ENCODE measurements around the gene LCN15.
"Not testable (repeated sequence)": the region's sequence is repeated elsewhere in the genome, so short reads cannot be mapped to it uniquely, and the experiment has no call there.

LCN15 gene

DNA sequence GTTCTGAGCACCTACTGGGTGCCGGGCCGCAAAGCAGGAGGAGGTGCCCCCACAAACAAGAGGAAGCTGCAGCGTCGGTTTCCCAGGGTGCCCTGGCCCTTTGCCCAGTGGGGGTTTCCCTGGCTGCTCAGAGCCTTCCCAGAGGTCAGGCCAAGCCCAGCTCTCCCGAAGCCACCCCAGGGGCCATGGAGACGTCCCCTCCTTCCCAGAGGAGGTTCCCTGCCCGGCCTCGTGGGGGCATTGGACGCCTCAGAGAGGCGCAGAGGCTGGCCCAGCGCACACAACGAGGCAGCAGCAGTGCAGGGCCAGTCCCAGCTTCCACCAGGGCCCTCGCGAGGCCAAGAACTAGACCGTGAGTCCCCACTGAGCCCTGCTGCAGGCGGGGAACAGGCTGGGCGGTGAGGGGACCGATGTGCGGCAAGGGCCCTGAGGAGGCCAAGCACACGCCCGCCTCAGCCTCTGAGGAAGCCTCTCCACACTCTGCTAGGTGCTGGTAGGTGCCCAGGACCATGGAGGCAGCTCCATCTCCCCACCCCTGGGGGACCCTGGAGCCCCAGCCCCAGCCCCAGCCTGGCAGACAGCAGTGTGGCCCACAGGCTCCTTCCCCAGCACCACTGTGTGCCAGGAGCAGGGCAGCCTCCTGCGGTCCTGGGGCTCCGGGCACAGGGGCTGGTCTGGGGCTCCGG, 45.0 kb downstream of the LCN15 start:
- no peak for DNase-seq

GRCh38 chr9:136718345-136719194, 45.7 kb downstream of the LCN15 start:
- DNase-seq, result no peak

- DNase-seq, result no peak
These were observed 46.9 kb downstream of the LCN15 start for GRCh38 chr9:136717399-136717798.

GRCh38 chr9:136714893-136715274, 49.4 kb downstream of the LCN15 start:
- DNase-seq, result no peak

- no peak for DNase-seq
These were observed 50.0 kb downstream of the LCN15 start for GRCh38 chr9:136714096-136714892.

GRCh38 chr9:136713550-136713949, 50.8 kb downstream of the LCN15 start:
- DNase-seq, result no peak

DNA sequence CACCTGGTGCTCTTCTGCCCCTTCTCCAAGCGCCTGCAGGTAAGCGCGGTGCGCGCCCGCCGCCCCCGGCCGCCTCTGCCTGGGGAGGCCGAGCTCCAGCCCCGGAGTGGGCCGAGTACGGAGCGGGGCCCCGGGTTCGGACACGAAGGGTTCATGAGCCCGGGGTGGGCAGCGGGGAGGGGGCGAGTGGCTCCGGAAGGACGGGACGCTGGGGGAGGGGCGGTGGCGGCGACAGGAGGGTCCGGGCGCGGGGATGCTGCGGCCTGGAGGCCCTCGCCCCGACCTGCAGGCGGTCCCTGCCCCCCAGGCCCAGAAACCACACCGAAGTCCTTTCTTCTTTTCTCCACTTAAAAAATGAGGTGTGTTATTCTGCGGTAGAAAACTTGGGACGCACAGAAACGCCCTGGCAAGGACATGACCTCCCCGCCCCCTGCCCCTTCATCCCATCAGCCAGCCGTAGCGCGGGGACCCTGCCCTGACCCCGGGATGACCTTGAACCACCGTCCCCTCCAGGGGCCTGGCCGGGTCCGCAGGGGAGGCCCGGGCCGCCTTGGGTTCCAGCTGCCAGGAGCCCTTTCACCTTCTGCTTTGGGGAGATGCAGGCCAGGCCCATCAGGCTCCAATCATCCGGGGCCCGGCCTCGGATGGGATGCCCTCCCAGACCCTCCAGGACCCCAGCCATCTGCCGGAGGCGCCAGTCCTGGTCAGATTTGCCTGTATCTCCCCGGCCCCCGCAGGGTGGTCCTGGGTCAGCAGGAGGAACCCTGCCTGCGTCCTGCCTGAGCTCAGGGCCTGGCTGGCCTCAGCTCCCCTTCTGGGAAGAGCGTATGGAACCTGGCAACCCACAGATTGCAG, 51.4 kb downstream of the LCN15 start:
- no peak for DNase-seq

DNA sequence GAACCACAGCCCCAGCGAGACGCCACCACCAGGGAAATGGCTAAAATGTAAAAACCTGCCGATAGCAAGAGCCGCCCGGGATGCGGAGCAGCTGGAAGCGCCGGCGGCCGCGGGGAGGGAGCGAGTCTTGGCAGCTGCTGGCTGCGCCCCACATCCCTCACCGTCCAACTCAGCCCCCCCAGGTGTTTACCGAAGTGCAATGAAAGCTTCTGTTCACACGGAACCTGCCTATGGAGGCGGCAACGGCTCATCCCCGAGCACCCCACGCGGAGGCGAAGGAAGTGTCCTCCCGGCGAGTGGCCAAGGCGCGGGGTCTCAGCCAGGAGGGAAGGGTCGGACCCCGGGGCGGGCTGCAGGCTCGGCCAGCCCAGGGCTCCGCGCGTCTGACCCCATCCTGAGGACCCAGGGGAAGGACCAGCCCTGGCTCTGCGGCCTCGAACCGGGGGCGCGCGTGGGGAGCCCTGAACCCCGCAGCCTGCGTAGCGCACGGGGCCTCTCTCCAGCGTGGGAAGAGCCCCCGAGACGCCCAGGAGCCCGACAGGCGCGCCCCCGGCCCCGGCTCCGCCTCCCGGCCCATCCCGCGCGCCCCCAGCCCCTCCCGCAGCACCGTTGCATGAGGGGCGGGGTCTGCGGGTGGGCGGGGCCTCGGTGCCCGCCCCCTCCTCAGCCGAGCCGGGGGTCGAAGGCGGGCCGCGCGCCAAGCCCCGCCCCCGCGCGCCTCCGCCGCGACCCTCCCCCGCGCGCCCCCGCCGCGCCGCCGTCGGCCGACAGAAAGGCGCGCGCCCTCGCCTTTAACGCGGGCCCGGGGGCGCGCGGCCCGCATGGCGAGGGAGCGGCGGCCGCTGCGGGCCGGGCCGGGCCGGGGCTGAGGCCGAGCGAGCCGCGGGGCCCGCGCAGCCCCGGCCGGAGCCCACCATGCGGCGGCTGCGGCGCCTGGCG, 52.3 kb downstream of the LCN15 start, which contains the start of gene DIPK1B:
TSS of gene DIPK1B (plus strand) at position 822 of the 939 bp plus-strand sequence. CDS start at position 916, 94 bp downstream.
- peak; percentile 25 for DNase-seq

- not testable (repeated sequence) for DNase-seq
These were observed 53.1 kb downstream of the LCN15 start for GRCh38 chr9:136711219-136711648.

DNA sequence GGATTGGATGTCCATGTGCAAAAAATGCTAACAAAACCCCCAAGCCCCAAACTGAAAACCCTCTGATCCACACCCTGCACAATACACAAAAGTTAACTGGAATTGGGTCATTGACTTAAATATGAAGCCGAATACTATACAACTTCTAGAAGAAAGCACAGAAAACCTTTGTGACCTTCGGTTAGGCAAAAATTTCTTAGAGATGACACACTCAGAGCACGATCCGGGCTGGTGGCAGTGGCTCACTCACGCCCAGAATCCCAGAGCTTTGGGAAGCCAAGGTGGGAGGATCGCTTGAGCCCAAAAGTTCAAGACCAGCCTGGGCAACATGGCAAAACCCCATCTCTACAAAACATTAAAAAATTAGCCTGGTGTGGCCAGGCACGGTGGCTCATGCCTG, 53.8 kb downstream of the LCN15 start:
- no peak for DNase-seq

Measured in NCI-H510A treated with DMSO at 0.1 percent for 48 hours (cell line).